NCI-H1436 treated with DMSO at 0.1 percent for 48 hours (cell line): ENCODE data around the gene GRIA1.

Source experiments
- DNase-seq: peaks from one replicate; lab custom pipeline; 2025; lab: John Stamatoyannopoulos, UW

GRIA1 gene

GRCh38 chr5:153490118-153491037 is at the start of gene GRIA1:
Gene GRIA1 (plus strand): TSS chr5:153490670.
- no peak for DNase-seq

GRCh38 chr5:153445875-153446579 is 44.4 kb upstream of the GRIA1 start:
- no peak for DNase-seq

DNA sequence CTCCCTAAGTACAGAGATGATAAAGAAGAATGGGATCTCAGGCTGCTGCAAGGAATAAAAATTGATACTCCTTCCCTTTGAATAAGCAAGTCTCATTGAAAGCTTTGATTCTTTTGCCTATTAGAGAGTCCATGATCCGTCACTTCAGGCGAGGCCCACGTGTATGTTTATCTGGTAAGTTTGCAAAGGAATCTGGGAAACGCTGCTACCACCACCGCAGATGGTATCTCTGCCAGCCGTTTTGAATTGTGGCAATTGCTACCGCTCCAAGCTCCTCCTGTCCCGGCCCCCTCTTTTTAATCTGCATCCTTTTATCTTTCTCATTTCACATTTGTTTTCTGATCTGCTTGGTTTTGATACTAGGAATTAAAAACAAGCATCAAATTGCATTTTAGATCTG is 42.9 kb upstream of the GRIA1 start:
- no peak for DNase-seq

- DNase-seq, result no peak
These were observed 34.1 kb upstream of the GRIA1 start for GRCh38 chr5:153456354-153456753.

GRCh38 chr5:153456993-153457392 is 33.5 kb upstream of the GRIA1 start:
- no peak for DNase-seq

DNA sequence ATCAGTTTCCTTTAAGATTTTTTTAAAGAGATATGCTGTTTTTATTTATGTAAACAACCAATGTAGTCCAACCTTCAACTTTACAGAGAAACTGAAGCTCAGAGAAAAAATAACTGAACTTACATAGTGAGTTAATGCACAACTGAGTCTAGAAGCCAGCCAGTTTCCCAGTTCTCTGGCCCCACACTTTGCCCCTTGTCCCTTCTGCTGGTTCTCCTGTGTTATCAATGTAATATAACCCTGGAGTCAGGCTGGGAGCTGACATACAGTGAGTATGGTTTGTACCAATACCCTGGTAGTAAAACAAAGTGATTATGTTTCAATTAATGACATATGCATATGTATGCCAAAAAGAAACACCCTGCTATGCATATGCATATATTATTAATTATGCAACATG is 32.2 kb upstream of the GRIA1 start:
- no peak for DNase-seq

GRCh38 chr5:153459051-153459743 is 31.3 kb upstream of the GRIA1 start:
- no peak for DNase-seq

GRCh38 chr5:153460421-153460820 is 30.0 kb upstream of the GRIA1 start:
- DNase-seq, result no peak

DNA sequence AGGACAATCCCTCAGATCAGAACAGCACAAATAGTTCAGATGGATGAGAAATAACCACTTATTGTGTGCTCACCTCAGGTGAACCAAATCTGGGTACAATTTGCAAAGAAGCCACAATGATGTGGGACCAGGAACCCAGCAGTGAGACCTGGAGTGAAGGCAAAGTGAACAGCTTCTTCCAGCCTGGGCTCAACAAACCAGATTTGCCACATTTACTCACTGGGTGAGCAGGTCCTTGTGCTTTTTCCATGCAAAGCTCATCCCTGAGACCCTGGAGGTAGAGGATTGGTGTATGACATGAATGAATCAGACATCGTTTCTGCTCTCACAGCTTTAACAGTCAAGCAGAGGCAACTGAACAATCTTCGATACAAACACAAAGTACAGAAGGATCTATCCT is 29.1 kb upstream of the GRIA1 start:
- DNase-seq, result no peak

GRCh38 chr5:153463806-153464205 is 26.7 kb upstream of the GRIA1 start:
- no peak for DNase-seq

GRCh38 chr5:153467546-153467945 is 22.9 kb upstream of the GRIA1 start:
- no peak for DNase-seq

GRCh38 chr5:153469423-153469822 is 21.0 kb upstream of the GRIA1 start:
- DNase-seq, result no peak

DNA sequence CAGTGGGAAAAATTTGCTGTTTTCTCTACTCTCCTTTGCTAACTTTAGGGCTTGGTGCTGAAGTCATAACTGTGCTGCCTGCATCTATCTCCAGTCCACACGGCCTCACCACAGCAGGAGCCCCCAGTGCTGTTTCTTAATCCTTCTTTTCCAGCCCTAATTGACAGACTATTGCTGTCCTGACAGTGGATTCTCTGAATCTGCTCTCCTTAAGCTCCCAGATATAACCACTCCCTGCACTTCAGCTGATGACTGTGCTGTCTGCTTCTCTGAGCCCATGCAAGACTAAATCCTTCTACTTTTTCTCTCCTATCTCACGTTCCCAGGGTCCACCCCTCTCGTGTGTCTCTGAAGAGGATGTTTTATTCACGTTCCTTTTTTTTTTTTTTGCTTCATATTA is 19.7 kb upstream of the GRIA1 start:
- no peak for DNase-seq

DNA sequence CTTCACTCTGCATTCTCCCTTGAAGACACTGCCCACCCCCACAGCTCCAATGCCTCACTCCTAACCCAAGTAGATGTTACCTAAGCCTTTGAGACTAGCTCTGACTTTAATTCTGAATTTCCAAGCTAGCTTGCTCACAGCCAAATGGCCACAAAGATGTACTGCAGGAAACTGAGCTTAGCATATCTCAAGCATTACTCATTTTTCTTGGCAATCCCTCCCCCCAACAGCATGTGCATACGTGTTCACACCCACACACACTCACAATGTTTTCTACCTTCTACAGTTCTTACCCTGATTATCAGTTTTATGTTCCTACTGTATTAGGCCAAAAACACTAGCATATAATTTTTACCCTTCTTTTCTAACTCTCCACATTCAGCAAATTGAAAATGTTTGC is 13.7 kb upstream of the GRIA1 start:
- no peak for DNase-seq

GRCh38 chr5:153480401-153480800 is 10.1 kb upstream of the GRIA1 start:
- no peak for DNase-seq

DNA sequence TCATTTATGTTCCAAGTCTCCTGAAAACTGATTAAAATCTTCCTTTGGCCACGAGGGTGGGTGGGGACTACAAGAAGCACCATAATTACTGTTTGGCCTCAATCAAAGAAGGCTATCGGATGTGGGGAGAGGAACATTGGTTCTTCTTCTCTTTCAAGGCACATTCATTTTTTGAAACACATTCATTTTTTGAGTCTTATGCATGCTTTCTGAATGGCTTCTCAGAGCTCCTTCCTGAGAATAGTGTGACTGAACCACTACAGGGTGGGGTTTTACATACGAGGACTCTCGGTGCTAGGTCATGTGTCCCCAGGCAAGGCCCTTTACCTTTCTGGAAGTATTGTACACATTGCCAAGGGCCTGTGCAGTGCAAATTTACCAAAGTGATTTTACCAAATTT is 7.0 kb upstream of the GRIA1 start:
- DNase-seq, result no peak

- no peak for DNase-seq
These were observed 4.8 kb upstream of the GRIA1 start for GRCh38 chr5:153485641-153486040.

DNA sequence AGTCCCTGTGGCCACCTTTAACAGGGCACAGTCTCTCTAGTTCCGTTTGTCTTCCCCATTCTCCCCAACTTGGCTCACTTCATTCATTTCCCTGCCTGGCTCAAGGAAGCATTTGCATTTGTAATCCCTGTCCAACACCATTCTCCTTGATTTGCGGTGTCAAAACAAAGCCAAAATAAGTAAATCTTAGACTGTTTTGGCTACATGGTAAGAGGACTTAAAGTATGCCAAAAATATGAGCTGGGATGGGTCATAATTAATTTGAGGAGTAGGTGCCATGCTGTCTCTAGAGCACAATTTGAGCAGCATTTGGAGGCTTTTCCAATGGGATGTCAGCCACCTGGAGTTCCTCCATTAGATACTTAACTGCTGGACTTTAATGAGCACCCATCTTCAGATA is 3.7 kb upstream of the GRIA1 start:
- no peak for DNase-seq

DNA sequence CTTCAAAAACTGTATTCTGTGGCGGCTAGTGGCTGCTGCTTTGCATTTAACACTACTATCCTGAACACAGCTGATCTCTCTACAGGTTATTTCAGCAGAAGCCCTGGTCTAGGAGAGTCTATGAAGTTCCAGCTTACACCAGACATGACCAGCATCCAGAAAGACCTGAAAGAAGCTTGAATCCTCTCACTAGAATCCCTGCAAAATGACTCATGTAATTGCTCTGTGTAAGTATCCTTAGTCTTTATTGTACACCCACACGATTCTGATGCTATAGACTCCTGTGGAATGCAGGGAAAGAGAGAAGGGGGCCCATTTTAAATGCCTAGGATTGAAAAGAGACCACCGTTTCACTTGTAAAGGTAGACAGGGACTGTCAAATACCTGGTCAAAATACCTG is 859 bp upstream of the GRIA1 start:
- DNase-seq, result no peak

- no peak for DNase-seq
These were observed 721 bp downstream of the GRIA1 start for GRCh38 chr5:153491038-153491744.

- DNase-seq, result no peak
These were observed 1.4 kb downstream of the GRIA1 start for GRCh38 chr5:153491856-153492255.

DNA sequence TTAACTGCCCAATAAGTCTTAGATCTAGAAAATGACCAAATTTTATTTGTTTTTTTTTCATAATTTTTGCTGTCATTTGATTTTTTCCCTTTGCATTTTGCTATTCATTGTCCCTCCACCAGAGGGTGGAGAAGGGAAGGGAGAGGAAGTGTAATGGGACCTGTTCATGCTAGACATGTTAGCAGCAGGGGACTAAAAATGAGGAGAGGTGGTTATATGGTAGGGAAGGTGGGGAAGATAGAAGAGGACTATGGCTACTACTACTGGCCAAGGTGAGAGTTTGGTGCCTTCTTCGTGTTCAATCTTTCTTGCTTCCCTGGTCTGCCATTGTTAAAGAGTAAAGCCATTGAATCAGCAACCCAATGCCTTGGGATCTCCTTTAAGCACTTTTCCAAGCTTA is 6.4 kb downstream of the GRIA1 start:
- DNase-seq, result no peak
